GM10248 (cell line): ENCODE data around the gene TAF12.
"Not testable (repeated sequence)": the region's sequence is repeated elsewhere in the genome, so short reads cannot be mapped to it uniquely, and the experiment has no call there.

ENCODE experiments used
- CTCF ChIA-PET: fragments of 300-600 bp; sonication (Branson Sonifier 250); formaldehyde crosslinking; extraction: SDS; loops from one replicate; lab custom pipeline; 2021; ENCODE audit warnings: antibody characterized with exemption; lab: Yijun Ruan, JAX
- POLR2A ChIA-PET: fragments of 350-650 bp; sonication (Branson Sonifier 250); formaldehyde crosslinking; extraction: SDS; loops from one replicate; lab custom pipeline; 2020; ENCODE audit warnings: antibody characterized with exemption; lab: Yijun Ruan, JAX
- DNase-seq: peaks from one replicate; pipeline ENCODE4 v3.0.0; 2012; ENCODE audit errors: extremely low spot score
- CTCF ChIP-seq: IDR thresholded peaks from 2 replicates; pipeline ENCODE4 v1.5.1; 2012; ENCODE audit warnings: mild to moderate bottlenecking, low read depth; ENCODE audit errors: extremely low read depth, missing control alignments, control extremely low read depth

TAF12 gene

DNA sequence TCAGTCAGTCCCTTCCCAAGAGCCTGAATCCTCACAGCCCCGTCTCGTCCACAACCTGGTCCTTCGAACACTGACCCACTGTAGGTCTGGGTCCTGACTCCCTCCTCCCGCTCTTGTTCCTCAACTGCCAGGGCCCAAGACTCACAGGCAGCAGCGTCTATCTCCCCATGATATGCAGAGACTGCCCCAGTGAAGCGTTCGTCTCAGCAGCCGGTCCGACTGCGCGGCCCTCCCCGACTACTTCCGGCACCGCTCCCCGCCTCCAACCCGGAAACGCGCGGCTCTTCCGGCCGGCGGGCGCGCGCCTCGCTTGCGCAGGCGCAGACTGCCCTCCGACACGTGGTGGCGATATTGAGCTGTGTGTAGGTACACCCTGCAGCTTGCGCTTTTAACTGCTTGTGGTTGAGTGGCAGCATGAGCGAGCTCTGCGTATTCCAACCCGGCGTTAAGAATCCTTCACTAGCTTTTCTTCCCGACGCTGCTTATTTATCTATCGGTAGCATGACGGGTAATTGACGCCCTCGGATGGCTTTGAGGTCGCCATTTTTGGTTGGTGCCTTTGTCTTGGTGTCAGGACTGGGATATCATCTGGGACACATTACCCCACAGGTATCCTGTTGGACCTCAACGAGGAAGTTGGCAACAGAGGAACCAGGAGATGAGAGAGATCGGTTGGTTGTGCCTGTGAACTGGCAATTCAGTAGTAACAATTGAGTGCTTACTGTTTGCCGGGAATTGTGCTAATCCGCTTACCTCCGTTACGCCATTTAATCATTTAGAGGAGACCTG, at the start of gene TAF12:
Gene TAF12, minus strand, starts transcription at position 221 of the 789 bp plus-strand sequence. CDS start 20,986 bp downstream, outside the sequence.
- ChIA-PET POLR2A (interaction anchor here (0.6 to 3.2 kb wide), 19 partner anchors 10 to 1755 kb away, joined by 3 to 49 read pairs (median 4); partner anchors contain the start of genes ATP5IF1, GMEB1, RCC1 and TRNAU1AP), CTCF (interaction anchor here (0.7 to 2.0 kb wide), 9 partner anchors 15 to 268 kb away, joined by 3 to 6 read pairs (median 3); partner anchors contain the start of gene YTHDF2)
- DNase-seq = peak; percentile 90
- TF ChIP-seq CTCF = peak; percentile 56

GRCh38 chr1:28691627-28692026, 48.8 kb upstream of the TAF12 start:
- POLR2A ChIA-PET, DNase-seq, CTCF ChIA-PET: not testable (repeated sequence)

GRCh38 chr1:28684937-28685336, 42.1 kb upstream of the TAF12 start:
- ChIA-PET CTCF (interaction anchor here (1.2 to 3.2 kb wide), 2 partner anchors 16 to 52 kb away, joined by 3 to 12 read pairs; partner anchors contain the start of gene YTHDF2), POLR2A (interaction anchor here (0.8 kb wide), 1 partner anchor 42 kb away, joined by 3 read pairs; the partner anchor contains the start of gene TAF12)
- DNase-seq = no peak
- no peak for TF ChIP-seq CTCF

- DNase-seq = no peak
- TF ChIP-seq CTCF = no peak
- POLR2A ChIA-PET = no interaction called here
- CTCF ChIA-PET = no interaction called here
These were observed 40.0 kb upstream of the TAF12 start for GRCh38 chr1:28682840-28683239.

DNA sequence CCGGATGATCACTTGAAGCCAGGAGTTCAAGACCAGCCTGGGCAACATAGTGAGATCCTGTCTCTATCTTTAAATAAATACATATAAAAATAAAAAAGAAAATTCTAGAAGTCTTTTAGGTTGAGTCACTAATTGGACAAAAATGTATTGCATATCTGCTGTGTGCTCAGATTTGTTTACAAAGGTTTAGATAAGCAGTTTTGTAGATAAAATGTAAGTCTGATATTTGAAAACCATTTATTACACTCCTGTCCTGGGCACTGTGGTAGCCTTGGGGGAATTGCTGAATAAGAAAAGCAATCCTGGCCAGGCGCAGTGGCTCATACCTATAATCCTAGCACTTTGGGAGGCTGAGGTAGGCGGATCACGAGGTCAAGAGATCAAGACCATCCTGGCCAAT, 37.3 kb upstream of the TAF12 start:
- no peak for TF ChIP-seq CTCF
- CTCF ChIA-PET = interaction anchor here (1.2 kb wide), 1 partner anchor 197 kb away, joined by 3 read pairs; no protein-coding TSS in a partner anchor
- POLR2A ChIA-PET = interaction anchor here (0.7 kb wide), 1 partner anchor 171 kb away, joined by 3 read pairs; no protein-coding TSS in a partner anchor
- DNase-seq = no peak

DNA sequence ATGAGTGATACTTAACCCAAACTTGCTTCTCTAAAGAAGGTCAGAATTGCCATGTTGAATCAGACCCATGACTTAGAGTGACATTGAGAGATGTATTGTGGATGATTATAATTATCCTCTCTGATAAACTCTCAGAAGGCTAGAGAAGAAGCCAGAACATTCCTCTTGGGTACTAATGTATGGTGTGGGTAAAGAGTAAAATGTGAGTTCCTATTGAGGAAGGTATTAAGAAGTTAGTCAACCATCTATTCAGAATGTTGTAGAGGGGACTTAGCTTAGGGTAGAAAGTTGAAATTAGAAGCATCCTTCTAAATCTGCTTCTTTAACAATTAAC, 33.0 kb upstream of the TAF12 start:
- ChIA-PET CTCF (interaction anchor here (1.3 kb wide), 1 partner anchor 8 kb away, joined by 4 read pairs; no protein-coding TSS in a partner anchor), POLR2A (interaction anchor here (0.7 kb wide), 1 partner anchor 79 kb away, joined by 7 read pairs; no protein-coding TSS in a partner anchor)
- no peak for DNase-seq
- no peak for TF ChIP-seq CTCF

DNA sequence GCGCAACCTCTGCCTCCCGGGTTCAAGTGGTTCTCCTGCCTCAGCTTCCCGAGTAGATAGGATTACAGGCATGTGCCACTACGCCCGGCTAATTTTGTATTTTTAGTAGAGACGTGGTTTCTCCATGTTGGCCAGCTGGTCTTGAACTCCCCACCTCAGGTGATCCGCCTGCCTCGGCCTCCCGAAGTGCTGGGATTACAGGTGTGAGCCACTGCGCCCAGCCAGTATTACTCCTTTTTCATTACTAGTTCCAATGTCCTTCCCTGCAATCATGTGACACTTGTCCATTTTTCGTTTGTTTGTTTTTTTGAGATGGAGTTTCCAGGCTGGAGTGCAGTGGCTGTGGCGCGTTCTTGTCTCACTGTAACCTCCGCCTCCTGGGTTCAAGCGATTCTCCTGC, 30.1 kb upstream of the TAF12 start:
- POLR2A ChIA-PET, CTCF ChIA-PET, DNase-seq: not testable (repeated sequence)
